HG02798 (cell line): Measurements from ENCODE around the gene NF1.
A peak's percentile ranks its signal among the peaks of the same experiment; 100 is the strongest.
"Not testable (repeated sequence)": the region's sequence is repeated elsewhere in the genome, so short reads cannot be mapped to it uniquely, and the experiment has no call there.

Experiments
- ATAC-seq: cut with Tn5 transposase; IDR thresholded peaks from one replicate; pipeline ENCODE4 v1.9.1; 2021; ENCODE audit warnings: mild to moderate bottlenecking; ENCODE audit not compliant: unreplicated experiment, poor library complexity

The NF1 gene

GRCh38 chr17:31283841-31284240 is 189.1 kb downstream of the NF1 start:
- ATAC-seq = no peak

- no peak for ATAC-seq
Measured at GRCh38 chr17:31286587-31286986, 191.8 kb downstream of the NF1 start.

GRCh38 chr17:31287932-31288331 is 193.2 kb downstream of the NF1 start:
- not testable (repeated sequence) for ATAC-seq

- ATAC-seq = no peak
Measured at GRCh38 chr17:31289790-31290189, 195.0 kb downstream of the NF1 start.

GRCh38 chr17:31291820-31292219 is 197.0 kb downstream of the NF1 start:
- no peak for ATAC-seq

GRCh38 chr17:31293581-31293980 is 198.8 kb downstream of the NF1 start:
- no peak for ATAC-seq

GRCh38 chr17:31294231-31294630 is 199.5 kb downstream of the NF1 start:
- ATAC-seq = no peak

- ATAC-seq = no peak
Measured at GRCh38 chr17:31294820-31295488, 200.2 kb downstream of the NF1 start.

GRCh38 chr17:31295489-31295871 is 200.7 kb downstream of the NF1 start:
- ATAC-seq = no peak

- no peak for ATAC-seq
Measured at GRCh38 chr17:31296142-31296541, 201.4 kb downstream of the NF1 start.

GRCh38 chr17:31297090-31297489 is 202.3 kb downstream of the NF1 start, which contains the start of gene OMG:
Gene OMG (minus strand): TSS chr17:31297239. CDS start chr17:31296331, 908 bp downstream.
- no peak for ATAC-seq

GRCh38 chr17:31299624-31300023 is 204.8 kb downstream of the NF1 start:
- ATAC-seq = no peak

GRCh38 chr17:31307640-31308039 is 212.9 kb downstream of the NF1 start:
- ATAC-seq = no peak

- peak; percentile 35 for ATAC-seq
Measured at GRCh38 chr17:31308372-31309334, 213.9 kb downstream of the NF1 start.

GRCh38 chr17:31309556-31309955 is 214.8 kb downstream of the NF1 start:
- no peak for ATAC-seq

- ATAC-seq = no peak
Measured at GRCh38 chr17:31310260-31310659, 215.5 kb downstream of the NF1 start.

GRCh38 chr17:31310886-31311285 is 216.1 kb downstream of the NF1 start:
- ATAC-seq = no peak

- no peak for ATAC-seq
Measured at GRCh38 chr17:31311526-31311925, 216.7 kb downstream of the NF1 start.

GRCh38 chr17:31312223-31312622 is 217.4 kb downstream of the NF1 start:
- not testable (repeated sequence) for ATAC-seq

GRCh38 chr17:31313982-31314781 is 219.4 kb downstream of the NF1 start, which contains the start of gene EVI2B:
Gene EVI2B (minus strand): TSS chr17:31314054. CDS start chr17:31305609, 8,445 bp downstream.
- peak; percentile 32 for ATAC-seq

- no peak for ATAC-seq
Measured at GRCh38 chr17:31314782-31315100, 220.0 kb downstream of the NF1 start.
